ENCODE results near the gene DGKQ.
"Not testable (repeated sequence)": the region's sequence is repeated elsewhere in the genome, so short reads cannot be mapped to it uniquely, and the experiment has no call there.

The DGKQ gene

DNA sequence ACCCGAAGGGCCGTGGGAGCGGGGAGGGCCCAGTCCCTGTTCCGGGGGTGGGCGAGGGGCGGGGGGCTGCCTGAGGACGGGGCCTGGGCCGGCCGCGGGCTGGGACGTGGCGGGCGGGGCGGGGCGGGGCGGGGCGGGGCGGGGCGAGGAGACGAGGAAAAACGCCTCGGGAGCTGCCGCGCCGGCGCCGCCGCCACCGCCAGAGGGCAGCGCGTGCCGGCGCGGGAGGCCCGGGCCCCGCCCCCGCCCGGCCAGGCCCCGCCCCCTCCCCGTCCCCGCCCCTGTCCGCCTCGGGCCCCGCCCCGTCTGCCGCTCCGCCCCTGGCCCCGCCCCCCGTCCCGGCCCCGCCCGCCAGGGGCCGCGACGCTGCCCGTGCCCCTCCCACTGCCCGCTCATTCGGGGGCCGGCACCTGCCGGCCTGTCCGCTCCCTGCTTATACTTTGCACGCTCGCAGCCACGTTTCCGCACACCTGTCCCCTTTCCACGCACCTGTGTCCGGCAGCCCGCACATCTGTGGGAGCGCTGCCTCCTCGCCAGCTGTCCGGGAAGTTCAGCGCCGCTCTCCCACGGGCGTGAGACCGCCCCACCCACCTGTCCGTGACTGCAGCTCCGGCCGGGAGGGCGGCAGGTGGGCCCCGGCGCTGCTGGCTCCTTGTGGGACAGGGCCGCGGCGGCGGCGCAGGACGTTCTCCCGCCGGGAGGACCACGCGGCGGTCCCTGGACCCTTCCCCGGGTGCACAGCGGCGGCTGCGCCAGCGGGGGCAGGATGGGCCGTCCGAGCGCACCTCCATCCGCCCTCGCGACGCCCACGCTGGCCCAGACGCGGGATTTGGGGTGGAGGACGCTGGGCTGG, 36.4 kb upstream of the DGKQ start:
- peak; percentile 55 to 77 (median 64) for DNase-seq (ENCODE audit: low read depth in 3 of 3)

DNA sequence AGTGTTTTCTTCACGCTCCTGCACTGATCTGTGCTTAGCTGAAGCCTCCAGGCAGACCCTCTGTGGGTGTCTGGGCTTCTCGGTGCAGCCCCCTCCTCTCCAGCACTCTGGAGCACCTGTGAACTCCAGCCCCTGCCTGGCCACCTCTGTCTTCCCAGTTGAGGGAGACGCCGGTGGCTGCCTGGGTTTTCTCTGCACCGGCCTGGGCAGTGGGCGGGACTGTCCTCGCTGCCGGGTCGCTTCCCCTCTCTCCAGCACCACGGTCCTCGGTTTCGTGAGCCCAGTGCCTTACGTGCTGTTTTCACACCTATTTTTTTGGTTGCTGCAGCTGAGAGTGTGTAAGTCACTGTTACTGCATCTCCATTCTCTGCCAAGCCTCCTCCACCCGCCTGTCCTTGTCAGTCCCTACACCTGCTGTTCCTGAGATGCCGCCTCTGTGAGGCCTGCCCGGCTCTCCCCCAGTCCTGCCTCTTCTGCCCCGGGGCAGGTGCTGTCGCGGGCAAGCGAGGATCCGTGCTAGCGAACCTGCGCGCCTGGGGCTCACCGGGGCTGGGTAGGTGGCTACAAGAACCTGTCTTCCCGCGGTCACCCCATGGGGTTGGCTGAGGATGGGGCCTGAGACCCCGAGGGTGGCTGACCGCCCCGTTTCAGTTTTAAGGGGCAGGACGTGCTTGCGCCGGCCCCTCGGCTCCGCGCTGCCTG, 35.6 kb upstream of the DGKQ start:
- DNase-seq (ENCODE audit: low read depth in 3 of 3), result peak in 1 of 3 experiments; percentile 19

DNA sequence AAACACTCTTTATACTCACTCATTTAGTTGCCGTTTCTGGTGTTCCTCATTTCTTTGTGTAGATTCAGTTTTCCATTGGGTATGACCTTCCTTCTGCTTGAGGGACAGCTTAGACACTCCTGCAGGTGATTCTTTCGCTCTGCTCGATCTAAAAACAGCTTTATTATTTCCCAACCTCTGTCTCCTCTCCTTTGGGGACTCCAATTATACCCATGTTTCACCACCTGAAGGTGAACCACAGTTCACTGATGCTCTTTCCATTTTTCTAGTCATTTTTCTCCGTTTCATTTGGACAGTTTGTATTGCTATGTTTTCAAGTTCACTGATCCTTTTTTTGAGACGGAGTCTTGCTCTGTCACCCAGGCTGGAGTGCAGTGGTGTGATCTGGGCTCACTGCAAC, 33.5 kb upstream of the DGKQ start:
- DNase-seq (ENCODE audit: low read depth in 3 of 3), result no peak

DNA sequence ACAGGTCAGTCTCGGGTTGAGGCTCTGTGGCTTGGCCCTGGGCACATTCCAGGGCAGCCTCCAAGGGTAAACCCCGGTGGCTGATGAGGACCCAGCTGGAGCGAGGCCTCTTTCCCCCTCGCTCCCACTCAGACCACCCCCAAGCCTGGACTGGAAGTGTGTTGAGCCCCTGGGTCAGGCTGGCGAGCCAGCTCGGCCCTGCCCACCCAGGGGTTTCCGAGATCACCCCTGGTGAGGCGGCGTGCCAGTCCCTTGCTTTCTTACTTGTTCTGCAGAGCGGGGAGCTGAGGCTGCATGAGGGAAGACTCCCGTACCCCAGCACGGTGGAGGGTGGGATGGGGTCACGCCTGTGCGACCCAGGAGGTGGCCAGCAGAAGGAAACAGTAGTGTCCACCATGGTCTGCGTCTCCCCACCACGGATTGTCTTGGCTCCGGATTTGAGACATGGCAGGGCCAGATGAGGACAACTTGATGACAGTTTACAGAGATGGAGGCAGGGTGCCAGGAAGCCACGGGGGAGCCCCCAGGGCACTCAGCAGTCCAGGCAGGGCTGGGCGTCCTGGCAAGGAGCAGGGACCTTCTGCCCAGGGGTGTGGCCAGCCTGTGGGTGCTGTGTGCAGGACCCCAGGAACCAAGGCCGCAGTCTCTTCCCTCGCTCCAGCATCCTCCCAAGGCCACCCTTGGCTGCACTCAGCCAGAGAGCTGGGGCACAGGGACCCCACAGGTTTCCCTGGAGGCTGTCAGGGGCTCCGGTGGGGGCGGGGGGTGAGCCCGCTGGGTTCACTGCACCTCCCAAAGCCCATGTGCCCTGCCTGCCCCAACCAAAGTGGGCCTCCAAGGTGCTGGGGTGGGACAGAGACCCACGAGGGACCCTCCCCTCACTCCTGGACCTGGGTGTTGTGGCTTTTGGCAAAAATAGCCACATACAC, 31.5 kb upstream of the DGKQ start:
- DNase-seq (ENCODE audit: low read depth in 3 of 3), result no peak

DNA sequence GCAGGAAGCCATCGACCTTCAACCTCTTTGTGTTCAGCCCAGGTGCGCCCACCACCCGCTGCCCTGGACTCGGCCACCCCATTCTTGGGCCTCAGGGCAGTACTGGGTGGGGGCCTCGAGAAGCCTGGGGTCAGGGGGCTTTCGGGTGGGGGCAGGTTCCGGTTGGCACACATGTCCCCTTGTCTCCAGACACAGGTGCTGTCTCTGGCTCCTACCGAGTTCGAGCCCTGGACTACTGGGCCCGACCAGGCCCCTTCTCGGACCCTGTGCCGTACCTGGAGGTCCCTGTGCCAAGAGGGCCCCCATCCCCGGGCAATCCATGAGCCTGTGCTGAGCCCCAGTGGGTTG, 30.7 kb upstream of the DGKQ start:
- DNase-seq (ENCODE audit: low read depth in 3 of 3), result no peak

DNA sequence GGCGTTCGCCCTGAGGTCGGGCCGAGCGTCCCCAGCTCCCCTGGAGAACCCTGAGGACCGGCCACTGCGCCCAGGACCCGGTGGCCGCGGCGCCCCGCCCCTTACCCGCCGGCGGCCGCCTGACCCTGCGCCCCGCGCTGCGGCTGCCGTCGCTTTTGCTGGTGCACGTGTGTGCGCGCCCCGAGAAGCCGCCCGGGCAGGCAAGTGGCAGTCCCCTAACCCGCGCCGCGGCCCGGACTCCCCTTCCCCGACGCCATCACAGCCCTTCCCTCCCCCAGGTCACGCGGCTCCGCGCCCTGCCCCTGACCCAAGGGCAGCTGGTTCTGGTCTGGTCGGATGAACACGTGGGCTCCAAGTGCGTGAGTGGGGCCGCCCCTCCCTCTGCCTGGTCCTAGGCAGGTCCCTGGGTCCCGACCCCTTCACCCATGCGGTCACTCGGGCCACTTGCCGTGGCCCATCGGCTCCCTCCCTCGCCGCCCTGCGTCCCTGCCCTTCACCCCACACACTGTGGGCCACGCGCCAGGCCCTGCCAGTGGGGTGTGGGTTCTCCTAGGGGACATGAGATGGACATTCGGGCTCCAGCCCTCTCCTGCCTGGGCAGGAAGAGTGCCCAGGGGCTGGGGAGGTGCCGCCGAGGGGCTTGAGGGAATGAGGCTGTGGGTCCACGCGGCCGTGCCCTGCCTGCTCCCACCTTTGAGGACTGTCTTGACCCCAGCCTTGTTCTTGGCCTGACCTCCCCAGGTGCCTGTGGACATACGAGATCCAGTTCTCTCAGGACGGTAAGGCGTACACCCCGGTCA, 30.1 kb upstream of the DGKQ start:
- no peak for DNase-seq (ENCODE audit: low read depth in 3 of 3)

DNA sequence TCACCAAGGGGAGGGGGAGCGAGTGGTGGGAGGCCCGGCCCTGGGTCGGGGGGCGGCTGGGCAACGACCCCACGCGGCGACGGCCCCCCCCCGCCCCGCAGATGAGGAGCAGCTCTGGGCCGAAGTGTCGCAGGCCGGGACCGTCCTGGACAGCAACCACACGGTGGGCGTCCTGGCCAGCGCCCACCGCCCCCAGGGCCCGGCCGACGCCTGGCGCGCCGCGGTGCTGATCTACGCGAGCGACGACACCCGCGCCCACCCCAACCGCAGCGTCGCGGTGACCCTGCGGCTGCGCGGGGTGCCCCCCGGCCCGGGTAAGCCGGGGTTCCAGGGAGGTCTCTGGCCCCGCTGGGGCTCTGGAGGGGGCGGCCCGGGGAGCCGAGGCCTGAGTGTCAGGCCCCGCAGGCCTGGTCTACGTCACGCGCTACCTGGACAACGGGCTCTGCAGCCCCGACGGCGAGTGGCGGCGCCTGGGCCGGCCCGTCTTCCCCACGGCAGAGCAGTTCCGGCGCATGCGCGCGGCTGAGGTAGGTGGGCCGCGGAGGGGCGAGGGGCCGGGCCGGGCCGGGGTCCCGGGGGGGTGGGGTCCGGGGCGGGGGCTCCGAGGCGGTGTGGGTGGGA, 29.4 kb upstream of the DGKQ start:
- no peak for DNase-seq (ENCODE audit: low read depth in 3 of 3)

DNA sequence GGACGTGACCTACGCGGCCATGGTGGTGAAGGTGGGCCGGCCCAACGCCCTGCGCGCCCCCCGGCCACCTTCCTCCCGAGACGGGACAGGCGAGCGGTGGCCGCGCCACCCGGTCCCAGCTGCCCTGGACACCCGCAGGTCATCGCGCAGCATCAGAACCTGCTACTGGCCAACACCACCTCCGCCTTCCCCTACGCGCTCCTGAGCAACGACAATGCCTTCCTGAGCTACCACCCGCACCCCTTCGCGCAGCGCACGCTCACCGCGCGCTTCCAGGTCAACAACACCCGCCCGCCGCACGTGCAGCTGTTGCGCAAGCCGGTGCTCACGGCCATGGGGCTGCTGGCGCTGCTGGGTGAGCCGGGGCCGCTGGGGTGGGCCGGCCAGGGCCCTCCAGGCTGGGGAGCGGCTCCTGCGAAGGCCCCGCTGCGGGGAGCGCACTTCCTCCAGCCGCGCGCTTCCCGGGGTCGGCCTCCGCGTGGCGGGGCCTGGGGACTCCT, 28.8 kb upstream of the DGKQ start:
- no peak for DNase-seq (ENCODE audit: low read depth in 3 of 3)

DNA sequence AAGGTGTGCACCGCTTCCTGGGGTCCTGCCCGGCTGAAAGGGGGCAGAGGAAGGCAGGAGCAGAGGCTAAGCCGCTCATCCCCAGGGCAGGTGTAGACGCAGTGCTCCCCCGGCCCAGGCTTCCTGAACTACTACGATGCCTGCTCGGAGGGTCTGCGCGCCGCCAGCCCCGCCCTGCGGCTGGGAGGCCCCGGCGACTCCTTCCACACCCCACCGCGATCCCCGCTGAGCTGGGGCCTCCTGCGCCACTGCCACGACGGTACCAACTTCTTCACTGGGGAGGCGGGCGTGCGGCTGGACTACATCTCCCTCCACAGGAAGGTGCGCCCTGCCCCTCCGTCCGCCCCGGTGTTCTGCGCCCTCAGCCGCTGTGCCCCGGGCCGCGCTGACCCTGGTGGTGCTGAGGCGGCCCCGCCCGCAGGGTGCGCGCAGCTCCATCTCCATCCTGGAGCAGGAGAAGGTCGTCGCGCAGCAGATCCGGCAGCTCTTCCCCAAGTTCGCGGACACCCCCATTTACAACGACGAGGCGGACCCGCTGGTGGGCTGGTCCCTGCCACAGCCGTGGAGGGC, 28.3 kb upstream of the DGKQ start:
- no peak for DNase-seq (ENCODE audit: low read depth in 3 of 3)

DNA sequence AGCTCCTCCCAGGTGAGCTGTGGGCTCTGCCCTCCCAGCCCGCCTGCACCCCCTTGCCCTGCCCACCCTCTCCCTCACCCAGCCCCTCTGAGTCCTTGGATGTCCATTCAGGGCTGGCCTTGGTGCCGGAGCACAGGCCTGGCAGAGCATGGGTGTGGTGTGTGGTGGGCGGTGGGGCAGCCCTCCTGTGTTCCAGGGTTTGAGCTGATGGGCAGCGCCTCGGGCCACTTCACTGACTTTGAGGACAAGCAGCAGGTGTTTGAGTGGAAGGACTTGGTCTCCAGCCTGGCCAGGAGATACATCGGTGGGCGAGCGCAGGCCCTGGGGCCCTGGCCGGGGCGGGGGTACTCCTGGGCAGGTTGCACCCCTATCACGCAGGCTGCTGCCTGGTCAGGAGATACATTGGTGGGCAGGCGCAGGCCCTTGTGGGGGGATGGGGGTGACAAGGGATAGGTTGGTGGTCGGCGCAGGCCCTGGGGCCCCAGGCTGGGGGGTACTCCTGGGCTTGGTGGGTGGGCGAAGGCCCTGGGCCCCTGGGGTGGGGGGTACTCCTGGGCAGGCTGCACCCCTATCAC, 27.4 kb upstream of the DGKQ start:
- DNase-seq (ENCODE audit: low read depth in 3 of 3), result no peak

DNA sequence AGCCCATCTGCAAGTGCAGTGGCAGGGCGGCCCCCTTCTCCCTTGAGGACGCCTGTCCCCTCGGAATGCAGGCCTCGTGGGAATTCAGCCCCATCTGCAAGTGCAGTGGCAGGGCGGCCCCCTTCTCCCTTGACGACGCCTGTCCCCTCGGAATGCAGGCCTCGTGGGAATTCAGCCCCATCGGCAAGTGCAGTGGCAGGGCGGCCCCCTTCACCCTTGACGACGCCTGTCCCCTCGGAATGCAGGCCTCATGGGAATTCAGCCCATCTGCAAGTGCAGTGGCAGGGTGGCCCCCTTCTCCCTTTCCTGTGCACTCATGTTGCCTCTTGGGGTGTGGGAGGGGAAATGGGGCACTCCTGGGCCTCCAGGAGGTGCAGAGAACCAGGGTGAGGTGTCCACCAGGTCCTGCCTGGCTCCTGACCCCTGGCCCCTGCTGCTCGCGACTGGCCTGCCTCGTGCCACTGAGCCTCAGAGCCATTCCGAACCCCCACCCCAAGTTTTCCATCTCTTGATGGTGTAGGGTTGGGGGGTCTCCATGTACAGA, 26.6 kb upstream of the DGKQ start:
- no peak for DNase-seq (ENCODE audit: low read depth in 3 of 3)

DNA sequence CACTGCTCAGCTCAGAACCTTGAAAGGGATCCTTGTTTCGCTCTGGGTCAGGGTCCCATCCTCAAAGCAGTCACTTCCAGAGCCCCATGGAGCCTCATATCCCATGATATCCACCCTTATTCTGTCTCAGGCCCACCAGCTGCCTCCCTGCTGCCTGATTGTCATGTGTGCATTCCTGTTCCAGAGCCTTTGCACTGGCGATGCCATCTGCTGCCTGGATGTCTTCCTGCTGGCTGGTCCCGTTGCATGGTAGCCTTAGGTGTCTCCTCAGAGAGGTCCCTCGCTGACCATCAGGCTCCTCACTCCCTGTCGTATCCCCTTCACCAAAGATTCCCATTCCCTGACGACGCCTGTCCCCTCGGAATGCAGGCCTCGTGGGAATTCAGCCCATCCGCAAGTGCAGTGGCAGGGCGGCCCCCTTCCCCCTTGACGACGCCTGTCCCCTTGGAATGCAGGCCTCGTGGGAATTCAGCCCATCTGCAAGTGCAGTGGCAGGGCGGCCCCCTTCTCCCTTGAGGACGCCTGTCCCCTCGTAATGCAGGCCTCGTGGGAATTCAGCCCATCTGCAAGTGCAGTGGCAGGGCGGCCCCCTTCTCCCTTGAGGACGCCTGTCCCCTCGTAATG, 26.0 kb upstream of the DGKQ start:
- DNase-seq (ENCODE audit: low read depth in 3 of 3), result not testable (repeated sequence)

DNA sequence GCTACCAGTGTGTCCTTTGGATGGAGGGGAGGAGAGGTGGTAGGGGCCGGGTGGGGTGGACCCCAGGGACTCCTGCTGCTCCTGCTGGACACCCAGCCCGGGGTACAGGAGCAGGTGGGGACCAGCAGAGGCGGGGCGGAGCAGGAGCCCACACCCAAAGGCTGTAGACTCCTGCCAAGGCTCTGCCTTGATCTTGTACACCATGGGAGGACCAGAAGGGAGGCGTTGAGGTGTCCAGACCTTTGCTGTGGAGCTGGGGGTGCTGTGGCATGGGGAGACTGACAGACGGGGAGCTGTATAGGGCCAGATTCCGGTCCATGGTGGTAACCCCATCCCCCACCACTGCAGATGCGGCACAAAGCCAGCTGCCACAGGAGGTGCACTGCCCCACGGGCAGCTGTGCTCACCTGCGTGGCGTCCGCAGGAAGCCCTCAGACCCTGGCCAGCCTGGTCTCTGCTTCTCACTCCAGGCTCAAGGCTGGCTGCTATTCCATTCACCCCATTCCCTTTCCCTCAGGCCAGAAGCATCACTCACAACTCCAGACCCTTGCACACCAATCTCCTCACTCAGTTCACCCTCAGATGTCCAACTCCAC, 24.8 kb upstream of the DGKQ start:
- DNase-seq (ENCODE audit: low read depth in 3 of 3), result no peak

DNA sequence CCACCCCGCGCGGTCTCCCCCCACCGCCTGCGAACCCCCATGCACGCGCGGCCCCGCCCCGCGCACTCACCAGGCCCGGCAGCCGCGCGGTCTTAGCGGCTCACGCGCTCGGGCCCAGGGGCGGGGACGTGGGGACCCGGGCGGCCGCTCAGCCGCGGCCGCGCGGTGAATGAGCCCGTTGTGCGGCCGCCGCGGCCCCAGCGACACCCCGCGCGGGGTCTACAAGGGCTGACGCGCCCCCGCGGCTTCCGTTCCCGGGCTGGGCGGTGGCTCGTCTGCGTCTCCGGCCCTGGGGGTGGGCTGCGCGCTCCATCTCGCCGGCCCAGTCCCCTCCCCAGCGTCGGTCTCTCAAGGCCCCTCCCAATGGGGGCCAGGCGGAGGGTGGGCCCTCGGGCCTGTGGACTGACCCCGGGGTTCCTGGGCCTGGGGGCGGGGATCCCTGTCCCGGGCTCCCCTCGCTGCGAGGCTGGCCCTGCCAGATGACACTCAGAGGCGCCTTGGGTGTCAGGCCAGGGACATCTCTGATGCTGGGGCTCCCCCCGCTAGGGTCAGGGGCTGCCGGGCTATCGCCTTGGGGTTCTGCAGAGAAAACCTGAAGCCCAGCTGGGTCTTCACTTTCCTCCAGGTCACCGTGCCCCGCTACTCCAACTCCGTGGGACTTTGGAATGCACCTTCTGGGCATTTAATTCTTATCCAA, 24.2 kb upstream of the DGKQ start:
- no peak for DNase-seq (ENCODE audit: low read depth in 3 of 3)

DNA sequence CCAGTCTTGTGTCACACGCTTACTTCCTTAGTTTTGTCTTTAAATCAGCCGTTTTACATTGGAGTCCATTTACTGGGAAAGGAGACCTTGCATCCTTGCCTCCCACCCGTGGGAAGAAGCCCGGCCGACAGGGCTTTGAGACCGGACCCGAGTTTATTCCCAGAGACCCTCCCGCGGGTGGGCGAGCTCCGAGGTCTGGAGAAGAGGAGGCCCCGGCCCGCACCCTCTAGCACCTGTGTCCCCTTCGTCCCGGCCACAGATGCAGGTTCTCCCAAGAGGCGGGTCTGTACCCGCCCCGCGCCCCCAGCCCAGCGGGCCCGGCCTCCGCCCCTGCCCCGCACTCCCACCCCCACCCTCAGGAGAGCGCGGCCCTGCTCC, 23.6 kb upstream of the DGKQ start:
- no peak for DNase-seq (ENCODE audit: low read depth in 3 of 3)

DNA sequence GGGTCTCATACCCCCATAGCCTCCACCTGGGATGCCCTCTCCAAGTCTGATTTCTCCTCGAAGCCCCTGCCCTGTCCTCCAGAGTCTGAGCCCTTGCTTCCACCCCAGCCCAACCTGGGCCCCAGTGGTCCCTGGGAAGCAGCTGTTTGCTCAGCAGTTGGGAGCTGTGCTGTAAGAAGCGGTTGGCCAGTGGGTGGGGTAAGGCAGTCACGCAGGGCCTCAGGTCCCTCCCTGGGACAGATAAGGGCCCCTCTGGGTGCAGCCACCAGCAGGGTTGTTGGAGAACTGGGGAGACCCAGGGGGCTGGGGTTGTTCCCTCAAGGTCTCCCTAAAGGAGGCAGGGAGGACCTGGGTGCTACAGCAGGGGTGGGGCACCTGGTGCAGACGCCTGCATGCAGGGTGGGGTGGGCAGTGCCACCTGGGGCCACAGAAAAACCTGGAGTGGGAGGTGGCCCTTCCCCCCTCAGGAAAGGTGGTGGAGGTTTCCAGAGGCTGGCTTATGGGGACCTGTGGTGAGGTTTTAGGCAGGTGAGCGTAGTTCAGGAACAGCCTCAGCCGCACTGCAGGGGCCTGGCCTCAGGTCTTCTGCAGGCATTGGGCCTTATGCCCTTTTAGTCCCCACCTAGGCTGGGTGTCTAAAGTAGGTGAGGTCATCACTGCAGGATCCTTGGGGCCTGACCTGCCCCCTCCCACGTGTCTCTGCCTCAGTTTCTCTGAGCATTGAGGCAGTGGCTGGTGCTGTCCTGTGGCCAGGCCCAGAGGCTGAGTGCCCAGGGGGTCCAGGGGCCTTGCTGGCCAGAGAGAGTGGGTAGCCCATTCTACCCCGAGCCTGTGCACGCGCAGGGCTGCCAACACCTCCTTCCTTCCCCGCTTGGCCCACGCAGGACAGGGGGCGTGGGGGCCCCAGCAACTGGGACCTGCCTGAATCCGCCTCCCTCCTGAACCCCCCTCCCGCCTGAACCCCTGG, 22.9 kb upstream of the DGKQ start:
- no peak for DNase-seq (ENCODE audit: low read depth in 3 of 3)
